ENCODE data around the gene TTC17. TPM values are rescaled to one million over a fixed set of nuclear protein-coding genes. Genes with fewer than 3 reads are reported as not detected.

Gene TTC17
- total RNA-seq, 2 experiments from 2014 or later: 72.9 to 77.3 TPM

DNA sequence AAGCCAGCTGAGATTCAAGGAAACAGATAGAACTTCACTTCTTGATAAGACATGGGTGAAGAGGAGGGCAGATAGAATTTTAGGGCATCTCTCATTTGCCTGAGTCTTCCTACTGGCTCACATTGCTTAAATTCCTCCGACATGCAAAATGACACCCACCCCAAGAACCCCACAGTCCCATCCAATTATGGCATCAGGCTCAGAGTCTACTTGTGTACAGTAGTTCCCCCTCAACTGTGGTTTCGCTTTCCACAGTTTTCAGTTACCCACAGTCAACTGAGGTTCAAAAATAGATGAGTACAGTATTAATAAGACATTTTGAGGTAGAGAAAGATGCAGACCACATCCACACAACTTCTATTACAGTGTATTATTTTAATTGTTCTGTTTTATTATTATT, 99.8 kb downstream of the TTC17 start:
- Histone ChIP-seq H3K4me1 (ENCODE audit: insufficient read depth, low read length) (no peaks in the 10 kb centered on the region), H3K9me3 (ENCODE audit: control insufficient read depth in 1 of 2, insufficient read depth in 1 of 2, low read length in 2 of 2) (peaks cover 0 to 8% of the 10 kb centered on the region in 2 experiments), H3K36me3 (ENCODE audit: insufficient read depth, low read length) (peaks cover 77% of the 10 kb centered on the region), H3K4me3 (ENCODE audit: low read length) (no peak overlapping the region), H3K27me3 (ENCODE audit: control insufficient read depth in 1 of 2, insufficient read depth in 2 of 2, low read length in 2 of 2) (no peaks in the 10 kb centered on the region), H3K27ac (ENCODE audit: low read depth in 1 of 2, low read length in 2 of 2) (no peak overlapping the region)
- Mint-ChIP-seq H3K27ac (no peak overlapping the region), H3K4me1 (ENCODE audit: low read depth) (no peaks in the 10 kb centered on the region), H3K9me3 (peaks cover 3% of the 10 kb centered on the region), H3K4me3 (no peak overlapping the region), H3K36me3 (ENCODE audit: low read depth) (peaks cover 95% of the 10 kb centered on the region), H3K27me3 (no peaks in the 10 kb centered on the region)
- ATAC-seq (ENCODE audit: poor library complexity) (no peak), DNase-seq (no peak)
- intact Hi-C loops (cut with DNase I, micrococcal nuclease): no loop called here
- ChIA-PET CTCF (no interaction called here), POLR2A (no interaction called here)
- TF ChIP-seq, protein P1, sequence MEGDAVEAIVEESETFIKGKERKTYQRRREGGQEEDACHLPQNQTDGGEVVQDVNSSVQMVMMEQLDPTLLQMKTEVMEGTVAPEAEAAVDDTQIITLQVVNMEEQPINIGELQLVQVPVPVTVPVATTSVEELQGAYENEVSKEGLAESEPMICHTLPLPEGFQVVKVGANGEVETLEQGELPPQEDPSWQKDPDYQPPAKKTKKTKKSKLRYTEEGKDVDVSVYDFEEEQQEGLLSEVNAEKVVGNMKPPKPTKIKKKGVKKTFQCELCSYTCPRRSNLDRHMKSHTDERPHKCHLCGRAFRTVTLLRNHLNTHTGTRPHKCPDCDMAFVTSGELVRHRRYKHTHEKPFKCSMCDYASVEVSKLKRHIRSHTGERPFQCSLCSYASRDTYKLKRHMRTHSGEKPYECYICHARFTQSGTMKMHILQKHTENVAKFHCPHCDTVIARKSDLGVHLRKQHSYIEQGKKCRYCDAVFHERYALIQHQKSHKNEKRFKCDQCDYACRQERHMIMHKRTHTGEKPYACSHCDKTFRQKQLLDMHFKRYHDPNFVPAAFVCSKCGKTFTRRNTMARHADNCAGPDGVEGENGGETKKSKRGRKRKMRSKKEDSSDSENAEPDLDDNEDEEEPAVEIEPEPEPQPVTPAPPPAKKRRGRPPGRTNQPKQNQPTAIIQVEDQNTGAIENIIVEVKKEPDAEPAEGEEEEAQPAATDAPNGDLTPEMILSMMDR (IDR thresholded peaks at IDR 0.05): no peak

DNA sequence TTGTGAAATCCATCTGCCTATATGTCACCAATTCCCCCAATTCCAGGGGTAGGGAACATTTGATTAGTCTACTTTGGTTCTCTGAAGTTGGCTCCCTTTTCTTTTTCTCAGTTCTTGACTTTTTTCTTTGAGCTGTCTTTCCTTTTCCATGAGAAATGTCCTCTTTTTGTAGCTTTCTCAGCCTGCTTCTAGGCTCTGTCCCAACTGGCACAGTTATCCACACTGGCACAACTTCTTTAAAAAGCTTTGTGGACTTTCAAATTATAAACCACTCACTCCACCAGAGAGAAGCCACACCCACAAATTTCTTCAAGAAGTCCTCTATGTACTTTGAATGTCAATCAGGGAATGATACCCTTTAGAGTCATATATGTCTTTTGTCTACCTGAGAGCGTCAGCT, 100.5 kb downstream of the TTC17 start:
- H3K36me3 Mint-ChIP-seq (ENCODE audit: low read depth): peaks cover 95% of the 10 kb centered on the region
- H3K4me1 Mint-ChIP-seq (ENCODE audit: low read depth): no peaks in the 10 kb centered on the region
- Histone ChIP-seq H3K4me1 (ENCODE audit: insufficient read depth, low read length) (no peaks in the 10 kb centered on the region), H3K4me3 (ENCODE audit: low read length) (no peak overlapping the region), H3K27me3 (ENCODE audit: control insufficient read depth in 1 of 2, insufficient read depth in 2 of 2, low read length in 2 of 2) (no peaks in the 10 kb centered on the region), H3K9me3 (ENCODE audit: control insufficient read depth in 1 of 2, insufficient read depth in 1 of 2, low read length in 2 of 2) (peaks cover 0 to 12% of the 10 kb centered on the region in 2 experiments), H3K36me3 (ENCODE audit: insufficient read depth, low read length) (peaks cover 70% of the 10 kb centered on the region), H3K27ac (ENCODE audit: low read depth in 1 of 2, low read length in 2 of 2) (no peak overlapping the region)
- TF ChIP-seq, protein P1 (IDR thresholded peaks at IDR 0.05): no peak
- no peaks in the 10 kb centered on the region for H3K27me3 Mint-ChIP-seq
- ChIA-PET POLR2A (interaction anchor here (1.0 kb wide), 1 partner anchor 17 kb away, joined by 3 read pairs; no protein-coding TSS in a partner anchor), CTCF (no interaction called here)
- no peak overlapping the region for H3K4me3 Mint-ChIP-seq
- peaks cover 6% of the 10 kb centered on the region for H3K9me3 Mint-ChIP-seq
- no peak for DNase-seq
- intact Hi-C loops (cut with DNase I, micrococcal nuclease): no loop called here
- no peak for ATAC-seq (ENCODE audit: poor library complexity)
- no peak overlapping the region for H3K27ac Mint-ChIP-seq

DNA sequence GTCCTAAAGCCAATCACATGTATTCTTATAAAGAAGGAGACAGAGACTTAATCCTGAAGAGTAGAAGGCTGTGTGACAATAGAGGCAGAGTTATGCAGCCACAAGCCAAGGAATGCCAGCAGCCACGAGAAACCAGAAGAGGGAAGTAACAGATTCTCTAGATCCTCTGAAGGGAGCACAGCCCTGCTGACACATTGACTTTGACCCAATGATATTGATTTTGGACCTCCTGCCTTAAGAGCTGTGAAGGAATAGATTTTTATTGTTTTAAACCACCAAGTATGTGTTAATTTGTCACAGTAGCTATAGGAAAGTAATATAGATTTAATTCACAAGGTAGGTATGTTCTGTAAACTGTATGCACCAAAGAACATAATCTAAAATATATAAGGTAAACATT, 103.6 kb downstream of the TTC17 start:
- no peak for DNase-seq
- peaks cover 50% of the 10 kb centered on the region for H3K36me3 ChIP-seq (ENCODE audit: insufficient read depth, low read length)
- H3K27ac ChIP-seq (ENCODE audit: low read depth in 1 of 2, low read length in 2 of 2): no peak overlapping the region
- no peak overlapping the region for H3K4me3 ChIP-seq (ENCODE audit: low read length)
- Mint-ChIP-seq H3K4me1 (ENCODE audit: low read depth) (no peaks in the 10 kb centered on the region), H3K9me3 (peaks cover 19% of the 10 kb centered on the region), H3K27ac (no peak overlapping the region), H3K36me3 (ENCODE audit: low read depth) (peaks cover 97% of the 10 kb centered on the region), H3K4me3 (no peak overlapping the region), H3K27me3 (no peaks in the 10 kb centered on the region)
- H3K27me3 ChIP-seq (ENCODE audit: control insufficient read depth in 1 of 2, insufficient read depth in 2 of 2, low read length in 2 of 2): no peaks in the 10 kb centered on the region
- TF ChIP-seq, protein P1 (IDR thresholded peaks at IDR 0.05): no peak
- ChIA-PET POLR2A (no interaction called here), CTCF (no interaction called here)
- no peaks in the 10 kb centered on the region for H3K4me1 ChIP-seq (ENCODE audit: insufficient read depth, low read length)
- ATAC-seq (ENCODE audit: poor library complexity): no peak
- intact Hi-C loops (cut with DNase I, micrococcal nuclease): no loop called here
- H3K9me3 ChIP-seq (ENCODE audit: control insufficient read depth in 1 of 2, insufficient read depth in 1 of 2, low read length in 2 of 2): peaks cover 15 to 17% of the 10 kb centered on the region in 2 experiments

Measured in CD4-positive, alpha-beta T cell (primary cell).